GM13977 (cell line): Measurements from ENCODE around the gene NHLRC4.

Source experiments
- DNase-seq: peaks from one replicate; pipeline ENCODE4 v3.0.0; 2012; ENCODE audit warnings: low spot score
- in situ Hi-C: fragments of 300-500 bp; cut with MboI; formaldehyde crosslinking; loops from one replicate; pipeline ENCODE4 v1.12.0; 2022; ENCODE audit warnings: low sequenced_read_pairs, low pct_unique_long_range_greater_than_20kb, mixed read lengths, inconsistent platforms; ENCODE audit not compliant: unreplicated experiment
- TF ChIP-seq, protein P1 (sequence below): IDR thresholded peaks from 2 replicates; pipeline ENCODE4 v1.5.1; 2012; ENCODE audit warnings: mild to moderate bottlenecking, control low read depth; ENCODE audit not compliant: insufficient read depth; ENCODE audit errors: extremely low read depth, missing control alignments

The NHLRC4 gene

DNA sequence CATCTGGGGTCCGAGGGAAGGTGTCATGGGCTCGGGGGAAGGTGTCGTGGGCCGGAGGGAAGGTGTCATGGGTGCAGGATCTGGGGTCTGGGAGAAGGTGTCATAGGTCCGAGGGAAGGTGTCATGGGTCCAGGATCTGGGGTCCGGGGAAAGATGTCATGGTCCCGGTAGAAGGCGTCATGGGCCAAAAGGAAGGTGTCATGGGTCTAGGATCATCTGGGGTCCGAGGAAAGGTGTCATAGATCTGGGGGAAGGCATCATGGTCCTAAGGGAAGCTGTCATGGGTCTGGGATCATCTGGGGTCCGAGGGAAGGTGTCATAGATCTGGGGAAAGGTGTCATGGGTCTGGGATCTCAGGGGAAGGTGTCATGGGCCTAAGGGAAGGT is 24.0 kb downstream of the NHLRC4 start:
- DNase-seq = no peak
- in situ Hi-C loops = no loop called here
- TF ChIP-seq, protein P1, sequence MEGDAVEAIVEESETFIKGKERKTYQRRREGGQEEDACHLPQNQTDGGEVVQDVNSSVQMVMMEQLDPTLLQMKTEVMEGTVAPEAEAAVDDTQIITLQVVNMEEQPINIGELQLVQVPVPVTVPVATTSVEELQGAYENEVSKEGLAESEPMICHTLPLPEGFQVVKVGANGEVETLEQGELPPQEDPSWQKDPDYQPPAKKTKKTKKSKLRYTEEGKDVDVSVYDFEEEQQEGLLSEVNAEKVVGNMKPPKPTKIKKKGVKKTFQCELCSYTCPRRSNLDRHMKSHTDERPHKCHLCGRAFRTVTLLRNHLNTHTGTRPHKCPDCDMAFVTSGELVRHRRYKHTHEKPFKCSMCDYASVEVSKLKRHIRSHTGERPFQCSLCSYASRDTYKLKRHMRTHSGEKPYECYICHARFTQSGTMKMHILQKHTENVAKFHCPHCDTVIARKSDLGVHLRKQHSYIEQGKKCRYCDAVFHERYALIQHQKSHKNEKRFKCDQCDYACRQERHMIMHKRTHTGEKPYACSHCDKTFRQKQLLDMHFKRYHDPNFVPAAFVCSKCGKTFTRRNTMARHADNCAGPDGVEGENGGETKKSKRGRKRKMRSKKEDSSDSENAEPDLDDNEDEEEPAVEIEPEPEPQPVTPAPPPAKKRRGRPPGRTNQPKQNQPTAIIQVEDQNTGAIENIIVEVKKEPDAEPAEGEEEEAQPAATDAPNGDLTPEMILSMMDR = no peak

DNA sequence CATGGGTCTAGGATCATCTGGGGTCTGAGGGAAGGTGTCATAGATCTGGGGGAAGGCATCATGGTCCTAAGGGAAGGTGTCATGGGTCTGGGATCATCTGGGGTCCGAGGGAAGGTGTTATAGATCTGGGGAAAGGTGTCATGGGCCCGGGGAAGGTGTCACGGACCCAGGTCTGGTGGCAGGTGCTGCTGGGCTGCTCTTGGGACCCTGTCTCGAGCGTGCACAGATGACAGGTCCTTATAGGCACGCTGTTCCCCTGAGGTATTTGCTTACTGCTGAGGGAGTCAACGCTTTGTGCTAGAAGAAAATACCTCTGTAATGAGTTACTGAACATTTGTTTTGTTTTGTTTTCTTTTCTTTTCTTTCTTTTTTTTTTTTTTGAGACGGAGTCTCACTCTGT is 24.4 kb downstream of the NHLRC4 start:
- DNase-seq = no peak
- TF ChIP-seq, protein P1 = no peak
- in situ Hi-C loops = no loop called here

DNA sequence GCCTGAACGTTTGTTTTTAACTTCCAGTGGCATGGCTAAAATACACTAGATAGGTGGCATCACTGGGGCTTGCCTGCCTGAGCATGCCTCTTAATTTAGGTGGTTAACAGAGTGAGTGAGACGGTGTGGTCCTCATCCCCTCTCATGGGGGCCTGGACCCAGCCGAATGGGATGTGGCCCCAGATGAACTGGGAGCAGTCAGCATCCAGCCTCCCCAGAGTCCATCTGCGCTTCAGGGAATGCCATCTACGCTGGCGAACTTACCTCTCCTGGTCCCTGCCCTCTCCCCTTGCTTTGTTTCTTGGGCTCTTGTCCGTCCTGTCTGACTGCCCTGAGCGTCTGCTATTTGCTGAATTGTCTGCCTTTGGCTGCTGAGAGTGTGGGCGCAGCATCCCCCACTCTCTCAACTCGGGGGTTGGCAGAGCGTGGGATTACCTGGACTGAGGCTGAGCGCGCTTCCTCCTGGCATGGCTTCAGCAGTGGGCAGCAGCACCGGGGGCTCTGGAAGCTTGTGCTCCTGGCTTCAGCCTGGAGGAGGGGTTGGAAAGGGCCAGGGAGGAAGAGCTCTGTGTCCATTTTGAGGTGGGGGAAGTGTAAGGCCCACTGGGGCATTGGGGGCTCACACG is 25.2 kb downstream of the NHLRC4 start:
- TF ChIP-seq, protein P1 = no peak
- in situ Hi-C loops = no loop called here
- no peak for DNase-seq

DNA sequence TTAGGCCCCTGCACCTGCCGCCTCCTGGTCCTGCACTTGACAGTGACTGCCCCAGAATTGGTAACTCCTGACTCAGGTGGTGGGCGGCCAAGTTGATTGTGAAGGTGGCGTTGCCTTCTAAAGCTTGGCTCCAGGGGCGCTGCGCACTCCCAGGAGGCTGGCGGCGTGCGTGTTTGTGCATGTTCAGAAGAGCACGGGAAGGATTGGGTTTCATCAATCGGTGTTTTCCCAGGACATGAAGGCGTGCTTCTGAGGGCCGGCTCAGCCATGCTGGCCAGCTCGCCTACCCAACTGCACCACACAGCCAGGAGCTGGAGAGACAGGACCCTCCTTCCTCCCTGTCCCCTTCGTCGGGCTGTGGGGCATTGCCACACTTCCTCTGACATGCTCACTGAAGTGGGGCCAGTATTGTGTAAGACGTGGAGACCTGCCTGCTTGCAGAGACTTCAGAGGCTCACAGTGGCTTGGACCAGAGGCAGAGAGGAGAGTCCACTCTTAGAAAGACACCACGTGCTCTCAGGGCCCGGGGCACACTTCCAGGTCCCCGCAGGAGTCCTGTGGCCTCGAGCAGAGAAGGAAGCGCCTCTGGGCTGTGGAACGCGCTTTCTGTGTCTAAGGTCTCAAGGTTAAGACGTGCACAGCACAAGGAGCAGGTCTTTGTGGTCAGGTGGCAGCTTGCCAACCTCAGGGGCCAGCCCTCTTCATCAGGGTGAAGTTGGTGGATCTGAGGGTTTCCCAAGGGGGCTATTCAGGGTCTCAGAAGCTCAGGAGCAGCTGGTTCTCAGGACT is 25.9 kb downstream of the NHLRC4 start:
- in situ Hi-C loops = no loop called here
- no peak for DNase-seq
- TF ChIP-seq, protein P1 = no peak

DNA sequence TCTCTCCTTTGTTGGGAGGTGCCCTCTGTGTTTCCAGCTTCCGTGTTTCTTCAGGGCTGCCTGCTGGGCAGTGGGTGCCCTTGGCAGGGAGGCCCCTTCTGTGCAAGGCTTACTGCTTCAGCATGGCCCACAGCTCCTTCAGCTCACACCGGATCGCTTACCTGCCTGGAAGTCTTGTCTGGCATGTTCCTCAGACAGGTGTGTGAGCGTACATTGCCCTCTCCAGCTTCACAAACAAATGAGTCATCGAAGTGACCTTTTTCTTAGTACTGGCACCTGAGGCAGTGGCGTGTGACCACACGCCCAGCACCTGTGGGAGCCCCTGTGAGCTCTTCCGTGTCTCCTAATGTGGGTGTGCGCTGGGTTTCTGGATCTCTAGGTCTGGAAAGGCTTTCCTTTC is 26.6 kb downstream of the NHLRC4 start:
- no peak for DNase-seq
- in situ Hi-C loops = no loop called here
- TF ChIP-seq, protein P1 = no peak

DNA sequence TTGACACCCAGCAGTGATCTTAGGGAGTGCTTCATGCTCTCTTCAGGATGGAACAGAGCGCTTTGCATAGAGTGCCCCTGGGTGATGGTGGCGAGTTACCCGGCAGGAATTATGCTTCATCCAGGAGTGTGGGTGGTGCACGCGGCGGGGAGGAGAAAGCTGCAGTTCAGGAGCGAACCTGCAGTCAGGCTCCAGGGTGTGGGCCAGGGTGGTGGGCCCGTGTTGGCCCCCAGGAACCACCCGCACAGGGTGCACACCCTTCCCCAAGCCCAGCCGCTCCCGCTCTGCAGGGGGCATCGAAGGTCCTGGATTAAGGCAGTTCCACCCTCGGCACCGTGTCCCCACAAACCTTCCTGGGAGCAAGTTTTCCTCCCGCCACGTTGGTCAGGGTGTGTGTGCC is 27.0 kb downstream of the NHLRC4 start:
- no peak for DNase-seq

More for the DNA sequence above, 27.0 kb downstream of the NHLRC4 start:
- TF ChIP-seq, protein P1 = no peak
- in situ Hi-C loops = no loop called here
